ENCODE results near the gene KRAS.

DNA sequence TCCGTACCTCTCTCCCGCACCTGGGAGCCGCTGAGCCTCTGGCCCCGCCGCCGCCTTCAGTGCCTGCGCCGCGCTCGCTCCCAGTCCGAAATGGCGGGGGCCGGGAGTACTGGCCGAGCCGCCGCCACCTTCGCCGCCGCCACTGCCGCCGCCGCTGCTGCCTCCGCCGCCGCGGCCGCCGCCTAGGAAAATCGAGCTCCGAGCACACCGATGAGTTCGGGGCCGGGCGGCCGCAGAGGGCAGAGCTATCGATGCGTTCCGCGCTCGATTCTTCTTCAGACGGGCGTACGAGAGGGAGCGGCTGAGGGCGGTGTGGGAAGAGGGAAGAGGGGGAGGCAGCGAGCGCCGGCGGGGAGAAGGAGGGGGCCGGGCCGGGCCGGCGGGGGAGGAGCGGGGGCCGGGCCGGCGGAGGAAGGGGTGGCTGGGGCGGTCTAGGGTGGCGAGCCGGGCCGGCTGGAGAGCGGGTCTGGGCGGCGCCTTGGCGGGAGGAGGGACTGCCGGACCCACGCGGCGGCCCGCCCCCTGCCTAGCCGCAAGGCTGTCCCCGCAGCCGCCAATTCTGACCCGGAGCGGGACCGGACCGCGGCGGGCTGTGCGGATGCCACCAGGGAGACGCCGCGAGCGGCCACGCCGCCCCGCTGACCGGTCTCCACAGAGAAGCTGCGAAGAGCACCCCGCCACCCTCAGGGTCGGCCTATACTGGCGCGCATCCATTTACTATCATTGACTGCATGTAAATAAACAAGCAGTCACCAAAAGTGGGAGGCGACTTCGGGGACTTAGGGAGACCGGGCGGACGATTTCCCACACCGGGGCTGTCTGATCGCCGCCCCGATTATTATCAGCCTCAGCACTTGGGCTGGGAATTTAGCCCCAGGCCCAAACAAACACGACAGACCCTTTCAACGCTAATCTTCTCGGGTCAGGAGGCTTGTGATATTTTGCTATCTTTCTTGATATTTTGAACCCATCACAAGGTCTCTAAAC lies at the start of gene KRAS:
- TF ChIP-seq CTCF (conservative IDR thresholded peaks at IDR 0.05; ENCODE audit: low read depth, low read length), result no peak
- no peak for TF ChIP-seq EZH2 (IDR thresholded peaks at IDR 0.05; ENCODE audit: low read length, unreplicated experiment)
- TF ChIP-seq EZH2phosphoT487 (IDR thresholded peaks at IDR 0.05; ENCODE audit: borderline replicate concordance, low read length), result no peak

Measured in PC-3 (cell line).